ENCODE measurements around the gene ITPKC.

DNA sequence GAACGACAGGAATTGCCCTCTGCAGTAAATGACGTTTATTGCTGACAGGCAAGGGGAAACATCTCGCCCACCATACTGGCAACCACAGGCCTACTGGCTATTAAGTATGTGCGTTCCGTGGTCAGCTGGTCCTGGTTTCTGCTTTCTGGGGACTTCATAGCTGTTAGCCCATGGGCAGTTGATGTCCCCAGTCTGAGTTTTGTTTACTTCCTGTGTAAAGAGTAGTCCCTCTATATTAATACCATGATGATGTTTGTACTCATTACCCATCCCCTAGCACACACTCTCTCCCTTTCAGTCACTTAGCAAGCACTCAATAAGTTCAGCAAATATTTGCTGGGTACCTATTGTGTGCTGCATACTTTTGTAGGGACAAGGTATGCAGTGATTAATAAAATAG is 52.0 kb downstream of the ITPKC start:
- TF ChIP-seq POLR2AphosphoS5 (IDR thresholded peaks at IDR 0.05) (no peak), POLR2A (IDR thresholded peaks at IDR 0.05) (no peak)
- TF ChIP-seq, protein P1, sequence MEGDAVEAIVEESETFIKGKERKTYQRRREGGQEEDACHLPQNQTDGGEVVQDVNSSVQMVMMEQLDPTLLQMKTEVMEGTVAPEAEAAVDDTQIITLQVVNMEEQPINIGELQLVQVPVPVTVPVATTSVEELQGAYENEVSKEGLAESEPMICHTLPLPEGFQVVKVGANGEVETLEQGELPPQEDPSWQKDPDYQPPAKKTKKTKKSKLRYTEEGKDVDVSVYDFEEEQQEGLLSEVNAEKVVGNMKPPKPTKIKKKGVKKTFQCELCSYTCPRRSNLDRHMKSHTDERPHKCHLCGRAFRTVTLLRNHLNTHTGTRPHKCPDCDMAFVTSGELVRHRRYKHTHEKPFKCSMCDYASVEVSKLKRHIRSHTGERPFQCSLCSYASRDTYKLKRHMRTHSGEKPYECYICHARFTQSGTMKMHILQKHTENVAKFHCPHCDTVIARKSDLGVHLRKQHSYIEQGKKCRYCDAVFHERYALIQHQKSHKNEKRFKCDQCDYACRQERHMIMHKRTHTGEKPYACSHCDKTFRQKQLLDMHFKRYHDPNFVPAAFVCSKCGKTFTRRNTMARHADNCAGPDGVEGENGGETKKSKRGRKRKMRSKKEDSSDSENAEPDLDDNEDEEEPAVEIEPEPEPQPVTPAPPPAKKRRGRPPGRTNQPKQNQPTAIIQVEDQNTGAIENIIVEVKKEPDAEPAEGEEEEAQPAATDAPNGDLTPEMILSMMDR (IDR thresholded peaks at IDR 0.05): no peak

Data from prostate gland (tissue), 2 donors.